CD4-positive, alpha-beta T cell (primary cell): Measurements from ENCODE around the gene UTP25. TPM values are rescaled to one million over a fixed set of nuclear protein-coding genes. Genes with fewer than 3 reads are reported as not detected.
A peak's percentile ranks its signal among the peaks of the same experiment; 100 is the strongest.

ENCODE experiments used
- ATAC-seq: fragments of 200-7000 bp; cut with Tn5 transposase; one replicate; pipeline ENCODE4 v1.10.0; 2022; ENCODE audit warnings: mild to moderate bottlenecking; ENCODE audit not compliant: poor library complexity
- CTCF ChIA-PET: fragments of 350-600 bp; sonication (Branson Sonifier 250); formaldehyde crosslinking; loops from one replicate; lab custom pipeline; 2021; ENCODE audit warnings: antibody characterized with exemption, inconsistent platforms; lab: Charles Lee
- POLR2A ChIA-PET: fragments of 350-600 bp; sonication (Branson Sonifier 250); formaldehyde crosslinking; loops from one replicate; lab custom pipeline; 2021; ENCODE audit warnings: antibody characterized with exemption, inconsistent platforms; lab: Charles Lee
- DNase-seq, 14 experiments: peaks; one replicate each; pipeline ENCODE4 v3.0.0-alpha.2; 2013 to 2020; ENCODE audit warnings: mixed read lengths in 2 of 14
- H3K27ac ChIP-seq, 2 donors: one replicate each; pipeline versions ENCODE4 v1.5.1 to v1.7.0; 2013; ENCODE audit warnings: low read length in 2 of 2, low read depth in 1 of 2, mild to moderate bottlenecking in 1 of 2
- H3K27me3 ChIP-seq, 2 experiments: 1 replicate in 1 of 2; 2 replicates in 1 of 2; pipeline versions ENCODE4 v1.6.1 to v1.7.0; 2013; ENCODE audit warnings: low read length in 2 of 2, control low read depth in 1 of 2, mild to moderate bottlenecking in 1 of 2, moderate library complexity in 1 of 2; ENCODE audit not compliant: insufficient read depth in 2 of 2, control insufficient read depth in 1 of 2
- H3K36me3 ChIP-seq: one replicate; pipeline ENCODE4 v1.6.1; 2013; ENCODE audit warnings: low read length, control low read depth; ENCODE audit not compliant: insufficient read depth
- H3K4me1 ChIP-seq: one replicate; pipeline ENCODE4 v1.6.1; 2013; ENCODE audit warnings: low read length, control low read depth; ENCODE audit not compliant: insufficient read depth
- H3K4me3 ChIP-seq: one replicate; pipeline ENCODE4 v1.5.1; 2013; ENCODE audit warnings: mild to moderate bottlenecking, low read length, moderate library complexity
- H3K9me3 ChIP-seq, 2 experiments: 1 replicate in 1 of 2; 2 replicates in 1 of 2; pipeline versions ENCODE4 v1.6.1 to v1.7.0; 2013; ENCODE audit warnings: low read length in 2 of 2, mild to moderate bottlenecking in 2 of 2, control low read depth in 1 of 2, moderate library complexity in 1 of 2; ENCODE audit not compliant: control insufficient read depth in 1 of 2, insufficient read depth in 1 of 2
- H3K27ac Mint-ChIP-seq: one replicate; pipeline ENCODE4 v1.8.0; 2020; ENCODE audit warnings: mixed read lengths
- H3K27me3 Mint-ChIP-seq: one replicate; pipeline ENCODE4 v1.8.0; 2021; ENCODE audit warnings: mixed read lengths
- H3K36me3 Mint-ChIP-seq: one replicate; pipeline ENCODE4 v1.8.0; 2021; ENCODE audit warnings: low read depth, mixed read lengths
- H3K4me1 Mint-ChIP-seq: one replicate; pipeline ENCODE4 v1.8.0; 2021; ENCODE audit warnings: low read depth, mixed read lengths
- H3K4me3 Mint-ChIP-seq: one replicate; pipeline ENCODE4 v1.8.0; 2020; ENCODE audit warnings: mild to moderate bottlenecking, mixed read lengths
- H3K9me3 Mint-ChIP-seq: one replicate; pipeline ENCODE4 v1.8.0; 2020; ENCODE audit warnings: mixed read lengths
- intact Hi-C, 2 experiments: fragments of 100-400 bp; cut with DNase I in 1 of 2; cut with micrococcal nuclease in 1 of 2; formaldehyde crosslinking; loops; one replicate each; pipeline versions ENCODE4 v1.15.1 to v1.9.0; 2023 to 2025; cut with DNase I, micrococcal nuclease
- total RNA-seq, 174 experiments: library from RNA in 2 of 174; stranded (reverse) in 2 of 174; gene quantifications; one replicate each; pipeline ENCODE4 v1.2.3 and lab custom pipeline; 2021 to 2026
- TF ChIP-seq, protein P1 (sequence below): fragments of 200-600 bp; IDR thresholded peaks from one replicate; pipeline ENCODE4 v1.8.0; 2022; ENCODE audit warnings: antibody characterized with exemption, mild to moderate bottlenecking

UTP25 gene
- total RNA-seq, 2 experiments from 2014 or later, result 6.0 to 6.4 TPM

DNA sequence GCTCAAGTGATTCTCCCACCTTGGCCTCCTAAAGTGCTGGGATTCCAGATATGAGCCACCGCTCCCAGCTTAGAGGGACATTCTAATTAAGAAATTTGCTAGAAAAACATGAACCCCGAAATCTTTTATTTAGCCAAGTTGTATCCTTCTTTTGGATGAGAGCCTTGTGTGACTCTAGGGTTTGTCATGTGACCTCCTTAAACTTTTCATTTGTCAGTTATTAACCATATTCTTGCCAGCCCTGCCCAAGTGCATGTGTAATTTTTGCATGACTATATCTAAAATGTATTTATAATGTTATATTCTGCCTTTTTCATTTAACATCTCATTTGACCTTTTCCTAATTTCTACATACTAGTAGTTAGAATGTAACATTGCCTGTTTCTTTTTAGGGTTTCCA lies 1.9 kb downstream of the UTP25 start:
- POLR2A ChIA-PET, result no interaction called here

DNA sequence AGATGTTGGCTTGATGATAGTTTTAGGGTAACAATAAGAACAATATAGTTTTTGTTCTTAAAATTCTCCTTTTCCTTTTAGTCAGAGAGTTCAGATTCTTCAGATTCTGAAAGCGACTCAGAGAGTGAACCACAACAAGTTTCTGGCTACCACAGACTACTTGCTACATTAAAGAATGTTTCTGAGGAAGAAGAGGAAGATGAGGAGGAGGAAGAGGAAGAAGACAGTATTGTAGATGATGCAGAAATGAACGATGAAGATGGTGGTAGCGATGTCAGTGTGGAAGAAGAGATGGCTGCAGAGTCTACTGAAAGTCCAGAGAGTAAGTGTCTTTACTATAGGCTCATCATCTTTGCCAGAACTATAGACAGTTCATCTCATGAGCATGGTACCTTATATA lies 3.0 kb downstream of the UTP25 start:
- no peak overlapping the region for H3K4me3 ChIP-seq
- TF ChIP-seq, protein P1, sequence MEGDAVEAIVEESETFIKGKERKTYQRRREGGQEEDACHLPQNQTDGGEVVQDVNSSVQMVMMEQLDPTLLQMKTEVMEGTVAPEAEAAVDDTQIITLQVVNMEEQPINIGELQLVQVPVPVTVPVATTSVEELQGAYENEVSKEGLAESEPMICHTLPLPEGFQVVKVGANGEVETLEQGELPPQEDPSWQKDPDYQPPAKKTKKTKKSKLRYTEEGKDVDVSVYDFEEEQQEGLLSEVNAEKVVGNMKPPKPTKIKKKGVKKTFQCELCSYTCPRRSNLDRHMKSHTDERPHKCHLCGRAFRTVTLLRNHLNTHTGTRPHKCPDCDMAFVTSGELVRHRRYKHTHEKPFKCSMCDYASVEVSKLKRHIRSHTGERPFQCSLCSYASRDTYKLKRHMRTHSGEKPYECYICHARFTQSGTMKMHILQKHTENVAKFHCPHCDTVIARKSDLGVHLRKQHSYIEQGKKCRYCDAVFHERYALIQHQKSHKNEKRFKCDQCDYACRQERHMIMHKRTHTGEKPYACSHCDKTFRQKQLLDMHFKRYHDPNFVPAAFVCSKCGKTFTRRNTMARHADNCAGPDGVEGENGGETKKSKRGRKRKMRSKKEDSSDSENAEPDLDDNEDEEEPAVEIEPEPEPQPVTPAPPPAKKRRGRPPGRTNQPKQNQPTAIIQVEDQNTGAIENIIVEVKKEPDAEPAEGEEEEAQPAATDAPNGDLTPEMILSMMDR, result no peak
- H3K27me3 Mint-ChIP-seq, result no peaks in the 10 kb centered on the region
- H3K36me3 Mint-ChIP-seq, result peaks cover 68% of the 10 kb centered on the region
- H3K4me1 ChIP-seq, result peaks cover 25% of the 10 kb centered on the region
- ATAC-seq, result no peak
- DNase-seq, result no peak
- no peaks in the 10 kb centered on the region for H3K9me3 Mint-ChIP-seq
- no peaks in the 10 kb centered on the region for H3K27me3 ChIP-seq
- H3K36me3 ChIP-seq, result peaks cover 53% of the 10 kb centered on the region
- ChIA-PET POLR2A (no interaction called here), CTCF (interaction anchor here (1.5 to 2.4 kb wide), 2 partner anchors 7 to 254 kb away, joined by 4 to 7 read pairs; no protein-coding TSS in a partner anchor)
- no peak overlapping the region for H3K4me3 Mint-ChIP-seq
- intact Hi-C loops, result no loop called here
- H3K27ac Mint-ChIP-seq, result peak overlapping the region; percentile 4
- H3K9me3 ChIP-seq, result no peaks in the 10 kb centered on the region
- peaks cover 47% of the 10 kb centered on the region for H3K4me1 Mint-ChIP-seq
- no peak overlapping the region for H3K27ac ChIP-seq

More for the DNA sequence above, 1.9 kb downstream of the UTP25 start:
- H3K36me3 Mint-ChIP-seq, result peaks cover 58% of the 10 kb centered on the region
- Histone ChIP-seq H3K4me1 (peaks cover 25% of the 10 kb centered on the region), H3K9me3 (no peaks in the 10 kb centered on the region), H3K27me3 (no peaks in the 10 kb centered on the region), H3K4me3 (no peak overlapping the region), H3K27ac (no peak overlapping the region), H3K36me3 (peaks cover 43% of the 10 kb centered on the region)
- peak overlapping the region; percentile 68 for H3K27ac Mint-ChIP-seq
- peak overlapping the region; percentile 75 for H3K4me3 Mint-ChIP-seq
- H3K9me3 Mint-ChIP-seq, result no peaks in the 10 kb centered on the region
- ATAC-seq (no peak), DNase-seq (no peak)
- TF ChIP-seq, protein P1, result no peak
- H3K4me1 Mint-ChIP-seq, result peaks cover 47% of the 10 kb centered on the region
- CTCF ChIA-PET, result no interaction called here
- intact Hi-C loops, result loop anchor here in 1 of 2 experiments (5.0 kb wide), 1 partner anchor 62 kb away; no protein-coding TSS in a partner anchor
- no peaks in the 10 kb centered on the region for H3K27me3 Mint-ChIP-seq

DNA sequence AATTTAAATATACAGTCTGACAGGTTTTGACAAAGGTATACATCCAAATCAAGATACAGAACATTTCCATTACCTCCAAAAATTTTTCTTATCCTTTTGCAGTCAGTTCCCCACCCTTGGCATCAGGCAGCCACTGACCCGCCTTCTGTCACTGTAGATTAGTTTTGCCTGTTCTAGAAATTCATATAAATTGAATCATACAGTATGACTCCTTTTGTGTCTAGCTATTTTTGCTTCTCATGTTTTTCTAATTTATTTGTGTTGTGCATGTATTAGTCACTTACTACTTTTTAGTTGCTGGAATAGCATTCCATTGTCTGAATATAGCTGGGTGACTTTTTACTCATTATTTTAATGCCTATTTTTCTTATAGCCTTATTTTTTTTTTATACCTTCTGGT lies 3.8 kb downstream of the UTP25 start:
- H3K27me3 ChIP-seq, result no peaks in the 10 kb centered on the region
- POLR2A ChIA-PET, result no interaction called here
- H3K4me1 ChIP-seq, result peaks cover 25% of the 10 kb centered on the region
- H3K36me3 Mint-ChIP-seq, result peaks cover 77% of the 10 kb centered on the region
- CTCF ChIA-PET, result interaction anchor here (1.5 to 2.4 kb wide), 3 partner anchors 8 to 255 kb away, joined by 4 to 7 read pairs (median 6); no protein-coding TSS in a partner anchor
- TF ChIP-seq, protein P1, result no peak
- no peaks in the 10 kb centered on the region for H3K9me3 Mint-ChIP-seq
- no peak overlapping the region for H3K27ac Mint-ChIP-seq
- peaks cover 47% of the 10 kb centered on the region for H3K4me1 Mint-ChIP-seq
- H3K9me3 ChIP-seq, result no peaks in the 10 kb centered on the region
- intact Hi-C loops, result no loop called here
- peaks cover 62% of the 10 kb centered on the region for H3K36me3 ChIP-seq
- H3K27ac ChIP-seq, result no peak overlapping the region
- ATAC-seq, result no peak
- H3K4me3 Mint-ChIP-seq, result no peak overlapping the region
- H3K27me3 Mint-ChIP-seq, result no peaks in the 10 kb centered on the region
- no peak for DNase-seq
- H3K4me3 ChIP-seq, result no peak overlapping the region
